Ovary (tissue), 9 donors: Measurements from ENCODE around the gene SLC23A2. TPM values are rescaled to one million over a fixed set of nuclear protein-coding genes. Genes with fewer than 3 reads are reported as not detected.

ENCODE experiments used
- DNase-seq, 5 donors: peaks; one replicate each; pipeline ENCODE4 v3.0.0-alpha.2; 2019 to 2020
- H3K27ac ChIP-seq, 2 donors: fragments of 200-600 bp; one replicate each; pipeline versions ENCODE4 v1.5.1 to v1.8.0; 2019 to 2022
- H3K27me3 ChIP-seq: fragments of 200-600 bp; one replicate; pipeline ENCODE4 v1.8.0; 2022
- H3K36me3 ChIP-seq: fragments of 200-600 bp; sonication (generic); one replicate; pipeline ENCODE4 v1.5.1; 2019
- H3K4me1 ChIP-seq: one replicate; pipeline ENCODE4 v1.8.1; 2013; ENCODE audit warnings: mild to moderate bottlenecking, moderate library complexity; ENCODE audit not compliant: insufficient read depth
- H3K4me3 ChIP-seq: fragments of 200-600 bp; sonication (generic); one replicate; pipeline ENCODE4 v1.5.1; 2017
- H3K9me3 ChIP-seq, 2 donors: fragments of 200-600 bp in 1 of 2; sonication (generic) in 1 of 2; one replicate each; pipeline versions ENCODE4 v1.5.1 to v1.8.1; 2013 to 2019; ENCODE audit warnings: mild to moderate bottlenecking in 1 of 2, moderate library complexity in 1 of 2
- EP300 ChIP-seq: sonication (generic); formaldehyde crosslinking; IDR thresholded peaks from one replicate; pipeline ENCODE4 v1.6.1; 2017; ENCODE audit warnings: antibody characterized with exemption
- POLR2A ChIP-seq: fragments of 450-650 bp; IDR thresholded peaks from one replicate; pipeline ENCODE4 v1.6.1; 2017; ENCODE audit warnings: antibody characterized with exemption, mild to moderate bottlenecking, moderate library complexity
- WGBS, 3 donors: extraction: QIAGEN DNeasy Blood & Tissue Kit in 1 of 3; methylation state at CpG; one replicate each; pipeline versions ENCODE4 v1.1.5 to v1.1.7; 2013 to 2017; 5-methylcytosine and 5-hydroxymethylcytosine counted together
- intact Hi-C, 4 donors: fragments of 100-400 bp; cut with DNase I; formaldehyde crosslinking; loops; one replicate each; pipeline versions ENCODE4 v1.11.0 to v1.15.1; 2022 to 2023
- polyA plus RNA-seq, 2 donors: library from polyadenylated mRNA; stranded (reverse); fragments of 200-250 nt in 1 of 2; fragments of 350-450 nt in 1 of 2; fragmentation: Illumina TruSeq in 1 of 2; extraction: RNeasy Lipid Tissue Mini Kit (QIAGEN cat#74804) in 1 of 2; gene quantifications; one replicate each; pipeline ENCODE4 v1.2.3, GENCODE V29; 2013 to 2014
- total RNA-seq, 7 donors: library from RNA; depleted of rRNA in 2 of 7; stranded (reverse); fragments of >200 nt in 2 of 7; fragmentation: NEBNext Ultra II Directional in 3 of 7; extraction: Animal tissue kit (Norgen Biotek cat#: 25700) in 3 of 7; gene quantifications; one replicate each; pipeline versions ENCODE4 v1.1.0 to v1.2.4, GENCODE V29; 2016 to 2023
- TF ChIP-seq, protein P1 (sequence below), 3 donors: fragments of 450-650 bp in 2 of 3; fragments of 200-600 bp in 1 of 3; IDR thresholded peaks; one replicate each; pipeline versions ENCODE4 v1.5.1 to v1.8.0; 2016 to 2022; ENCODE audit warnings: antibody characterized with exemption in 3 of 3, mild to moderate bottlenecking in 1 of 3
- donor health status: DM: no; HTN: no; CAD: no; lungs with moderate emphysema.
- donor health status: DM: no; HTN: no; CAD: no.
- donor health status: Bipolar disorder and iron deficiency.
- donor health status: DM: yes; HTN: yes; CAD: no.
- donor health status: DM: no; HTN: no; CAD: no.
- donor health status: DM: yes; HTN: yes; CAD: no.

Gene SLC23A2
- total and polyA plus RNA-seq, 9 donors: 28.7 to 95.6 (median 61.0) TPM

DNA sequence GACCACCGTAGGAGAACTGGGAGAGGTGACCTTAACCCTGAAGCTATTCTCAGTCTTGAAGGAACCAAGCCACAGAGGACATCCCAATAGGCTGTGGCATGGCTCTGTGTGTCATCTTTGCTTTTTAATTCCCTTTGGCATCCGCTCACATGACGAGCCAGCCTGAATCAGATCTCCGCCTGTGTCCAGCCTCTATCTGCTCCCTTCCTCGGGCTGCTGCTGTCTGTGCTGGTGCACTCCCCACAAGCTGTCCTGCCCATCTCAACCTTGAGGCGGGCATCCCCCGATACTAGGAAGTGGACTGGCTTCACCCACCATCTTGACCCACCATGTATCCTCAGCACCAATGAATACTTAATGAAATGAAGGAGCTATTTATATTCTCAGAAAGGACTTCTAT lies 111.9 kb downstream of the SLC23A2 start:
- Histone ChIP-seq H3K9me3 (no peaks in the 10 kb centered on the region), H3K4me3 (no peak overlapping the region), H3K36me3 (no peaks in the 10 kb centered on the region), H3K27ac (no peak overlapping the region), H3K4me1 (peaks cover 2% of the 10 kb centered on the region), H3K27me3 (no peaks in the 10 kb centered on the region)
- intact Hi-C loops: no loop called here
- TF ChIP-seq POLR2A (no peak), EP300 (no peak)
- TF ChIP-seq, protein P1, sequence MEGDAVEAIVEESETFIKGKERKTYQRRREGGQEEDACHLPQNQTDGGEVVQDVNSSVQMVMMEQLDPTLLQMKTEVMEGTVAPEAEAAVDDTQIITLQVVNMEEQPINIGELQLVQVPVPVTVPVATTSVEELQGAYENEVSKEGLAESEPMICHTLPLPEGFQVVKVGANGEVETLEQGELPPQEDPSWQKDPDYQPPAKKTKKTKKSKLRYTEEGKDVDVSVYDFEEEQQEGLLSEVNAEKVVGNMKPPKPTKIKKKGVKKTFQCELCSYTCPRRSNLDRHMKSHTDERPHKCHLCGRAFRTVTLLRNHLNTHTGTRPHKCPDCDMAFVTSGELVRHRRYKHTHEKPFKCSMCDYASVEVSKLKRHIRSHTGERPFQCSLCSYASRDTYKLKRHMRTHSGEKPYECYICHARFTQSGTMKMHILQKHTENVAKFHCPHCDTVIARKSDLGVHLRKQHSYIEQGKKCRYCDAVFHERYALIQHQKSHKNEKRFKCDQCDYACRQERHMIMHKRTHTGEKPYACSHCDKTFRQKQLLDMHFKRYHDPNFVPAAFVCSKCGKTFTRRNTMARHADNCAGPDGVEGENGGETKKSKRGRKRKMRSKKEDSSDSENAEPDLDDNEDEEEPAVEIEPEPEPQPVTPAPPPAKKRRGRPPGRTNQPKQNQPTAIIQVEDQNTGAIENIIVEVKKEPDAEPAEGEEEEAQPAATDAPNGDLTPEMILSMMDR (IDR thresholded peaks at IDR 0.05): no peak
- no peak for DNase-seq
- 94 to 95% (median 94%) methylated on average over 7 of the region's 7 CpGs for WGBS, 3 donors

DNA sequence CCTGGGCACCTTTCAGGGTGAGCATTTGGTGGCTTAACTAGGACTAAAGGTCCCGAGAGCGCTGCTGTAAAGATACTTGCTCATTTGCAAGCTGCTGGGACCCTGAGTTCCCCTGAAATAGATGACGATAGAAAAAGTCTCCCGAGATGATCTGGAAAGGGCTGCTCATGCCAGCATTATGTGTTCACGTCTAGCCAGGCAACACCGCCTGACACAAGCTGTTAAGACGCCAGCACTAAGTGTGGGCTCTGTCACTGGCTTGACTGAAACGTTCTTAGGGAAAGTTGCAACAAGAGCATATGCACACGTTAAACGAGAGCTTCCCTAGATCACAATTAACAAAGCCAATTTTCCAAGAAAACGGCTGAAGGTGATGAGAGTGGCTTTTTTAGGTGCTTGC lies 113.7 kb downstream of the SLC23A2 start:
- H3K36me3 ChIP-seq: no peaks in the 10 kb centered on the region
- 83 to 91% (median 86%) methylated on average over 11 of the region's 11 CpGs for WGBS, 3 donors

DNA sequence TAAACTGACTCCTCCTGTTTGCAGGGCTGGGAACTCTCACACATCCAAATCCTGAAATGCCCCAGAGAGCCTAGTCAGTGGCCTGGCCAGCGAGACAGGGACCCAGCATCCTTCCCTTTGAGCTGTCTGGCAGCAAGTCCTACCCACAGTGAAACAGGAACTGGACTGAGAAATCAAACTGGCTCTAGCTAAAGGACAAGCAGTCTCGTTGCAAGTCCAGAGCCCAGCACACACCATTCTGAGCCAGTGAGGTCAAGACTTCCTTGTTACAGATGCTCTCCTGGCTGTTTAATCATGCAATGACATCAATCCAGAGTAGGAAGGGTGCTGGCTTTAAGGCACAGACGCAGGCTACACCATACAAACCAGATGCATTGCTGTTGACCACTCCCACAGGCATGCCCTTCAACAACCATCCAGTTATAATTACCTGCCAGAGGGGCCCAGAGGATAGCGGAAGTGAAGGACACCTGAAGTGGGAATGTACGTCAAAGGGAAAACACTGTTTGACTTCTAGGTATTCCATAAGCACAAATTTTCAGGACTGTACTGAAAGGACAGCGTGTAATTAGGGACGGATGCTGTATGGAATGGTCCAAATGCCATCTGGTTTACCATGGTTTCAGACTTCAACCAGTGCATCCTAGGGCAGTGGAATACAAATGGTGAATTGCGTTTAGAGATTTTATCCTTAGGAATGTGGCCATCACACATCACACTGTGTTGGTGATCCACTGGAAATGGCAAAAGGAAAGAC lies 114.4 kb downstream of the SLC23A2 start:
- WGBS, 3 donors: 88 to 89% (median 89%) methylated on average over 8 of the region's 8 CpGs
- H3K4me1 ChIP-seq: peaks cover under 1% of the 10 kb centered on the region
- H3K9me3 ChIP-seq: no peaks in the 10 kb centered on the region
- H3K27me3 ChIP-seq: no peaks in the 10 kb centered on the region
- no peak for TF ChIP-seq EP300
- TF ChIP-seq, protein P1 (IDR thresholded peaks at IDR 0.05): no peak
- no peak for TF ChIP-seq POLR2A
- H3K27ac ChIP-seq: no peak overlapping the region
- H3K36me3 ChIP-seq: no peaks in the 10 kb centered on the region
- H3K4me3 ChIP-seq: no peak overlapping the region
- intact Hi-C loops: no loop called here
- DNase-seq: no peak

More for the DNA sequence above, 113.7 kb downstream of the SLC23A2 start:
- Histone ChIP-seq H3K4me1 (peaks cover 2% of the 10 kb centered on the region), H3K27me3 (no peaks in the 10 kb centered on the region), H3K27ac (no peak overlapping the region), H3K4me3 (no peak overlapping the region), H3K9me3 (no peaks in the 10 kb centered on the region)
- DNase-seq: no peak
- intact Hi-C loops: no loop called here
- TF ChIP-seq EP300 (no peak), POLR2A (no peak)
- TF ChIP-seq, protein P1 (IDR thresholded peaks at IDR 0.05): no peak

DNA sequence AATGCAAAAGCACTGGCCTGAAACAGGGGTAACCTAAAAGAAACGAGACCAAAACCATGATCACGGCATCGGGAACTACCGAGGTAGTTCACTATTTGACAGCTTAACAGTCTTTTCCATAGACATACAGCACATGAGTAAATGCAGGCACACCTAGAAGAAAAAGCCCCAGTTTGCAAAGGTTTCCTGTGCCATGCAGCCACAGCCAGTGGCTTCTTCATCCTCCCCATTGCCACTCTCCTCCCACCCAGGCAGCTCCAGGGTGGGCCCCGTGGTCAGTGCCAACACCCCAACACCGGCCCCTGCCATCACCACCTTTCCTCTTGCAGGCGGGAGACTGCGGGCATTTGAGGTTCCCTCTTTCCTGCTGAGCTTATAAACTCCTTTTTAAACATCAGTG lies 115.4 kb downstream of the SLC23A2 start:
- Histone ChIP-seq H3K9me3 (no peaks in the 10 kb centered on the region), H3K4me1 (no peaks in the 10 kb centered on the region), H3K27me3 (no peaks in the 10 kb centered on the region), H3K27ac (no peak overlapping the region), H3K4me3 (no peak overlapping the region), H3K36me3 (no peaks in the 10 kb centered on the region)
- intact Hi-C loops: no loop called here
- 88 to 92% (median 91%) methylated on average over 8 of the region's 8 CpGs for WGBS, 3 donors
- DNase-seq: no peak
- TF ChIP-seq POLR2A: no peak
- TF ChIP-seq, protein P1 (IDR thresholded peaks at IDR 0.05): no peak
- TF ChIP-seq EP300: no peak
